B cell (primary cell): Measurements from ENCODE around the gene ARHGAP22. TPM values are rescaled to one million over a fixed set of nuclear protein-coding genes. Genes with fewer than 3 reads are reported as not detected.

Experiments used
- ATAC-seq: fragments of 200-7000 bp; cut with Tn5 transposase; one replicate; pipeline ENCODE4 v1.10.0; 2021; ENCODE audit warnings: low read depth, mild to moderate bottlenecking, moderate number of reproducible peaks, moderate library complexity
- CTCF ChIA-PET: fragments of 350-600 bp; sonication (Branson Sonifier 250); formaldehyde crosslinking; loops from one replicate; lab custom pipeline; 2021; ENCODE audit warnings: antibody characterized with exemption, inconsistent platforms; lab: Charles Lee
- POLR2A ChIA-PET: fragments of 350-600 bp; sonication (Branson Sonifier 250); formaldehyde crosslinking; loops from one replicate; lab custom pipeline; 2021; ENCODE audit warnings: antibody characterized with exemption; lab: Charles Lee
- DNase-seq: peaks from one replicate; pipeline ENCODE4 v3.0.0; 2013
- H2AFZ ChIP-seq: 2 replicates; pipeline ENCODE4 v1.6.1; 2012; ENCODE audit warnings: mild to moderate bottlenecking, low read depth, low read length; ENCODE audit not compliant: insufficient read depth, poor library complexity, severe bottlenecking
- H3K27ac ChIP-seq, 2 donors: 1 replicate in 1 of 2; 2 replicates in 1 of 2; pipeline ENCODE4 v1.5.1; 2012 to 2013; ENCODE audit warnings: low read length in 2 of 2, mild to moderate bottlenecking in 2 of 2, moderate library complexity in 1 of 2
- H3K27me3 ChIP-seq, 4 experiments: fragments of 200-600 bp in 1 of 4; sonication (generic) in 1 of 4; replicated peaks in 1 of 4; 1 replicate in 2 of 4; 2 replicates in 2 of 4; pipeline versions ENCODE4 v1.6.1 to v1.7.0; 2013 to 2016; ENCODE audit warnings: low read length in 3 of 4, mild to moderate bottlenecking in 2 of 4, mixed read lengths in 1 of 4, moderate library complexity in 1 of 4; ENCODE audit not compliant: insufficient read depth in 4 of 4, control insufficient read depth in 3 of 4; ENCODE audit errors: control extremely low read depth in 1 of 4
- H3K36me3 ChIP-seq, 2 experiments: replicated peaks in 1 of 2; 1 replicate in 1 of 2; 2 replicates in 1 of 2; pipeline versions ENCODE4 v1.6.1 to v1.7.1; 2013; ENCODE audit warnings: low read length in 1 of 2; ENCODE audit not compliant: insufficient read depth in 2 of 2, control insufficient read depth in 1 of 2; ENCODE audit errors: control extremely low read depth in 1 of 2, extremely low read depth in 1 of 2
- H3K4me1 ChIP-seq, 2 donors: fragments of 200-600 bp in 1 of 2; sonication (generic) in 1 of 2; 1 replicate in 1 of 2; 2 replicates in 1 of 2; pipeline versions ENCODE4 v1.5.1 to v1.6.1; 2013 to 2017; ENCODE audit warnings: low read length in 2 of 2; ENCODE audit not compliant: control insufficient read depth in 2 of 2, insufficient read depth in 2 of 2
- H3K4me2 ChIP-seq: replicated peaks from 2 replicates; pipeline ENCODE3; 2012; ENCODE audit warnings: mild to moderate bottlenecking, low read depth, low read length; ENCODE audit not compliant: poor library complexity, severe bottlenecking
- H3K4me3 ChIP-seq, 5 experiments: fragments of 200-600 bp in 1 of 5; sonication (generic) in 1 of 5; 1 replicate in 3 of 5; 2 replicates in 2 of 5; pipeline versions ENCODE4 v1.5.1 to v1.7.0; 2011 to 2016; ENCODE audit warnings: low read length in 4 of 5, mild to moderate bottlenecking in 4 of 5, low read depth in 2 of 5, control low read depth in 1 of 5, moderate library complexity in 1 of 5; ENCODE audit not compliant: insufficient read depth in 1 of 5; ENCODE audit errors: control extremely low read depth in 1 of 5, extremely low read depth in 1 of 5
- H3K79me2 ChIP-seq: fragments of 200-600 bp; sonication (generic); one replicate; pipeline ENCODE4 v1.6.0; 2016; ENCODE audit warnings: low read length; ENCODE audit not compliant: control insufficient read depth, insufficient read depth
- H3K9ac ChIP-seq: fragments of 200-600 bp; sonication (generic); 2 replicates; pipeline ENCODE4 v1.6.1; 2017; ENCODE audit warnings: mild to moderate bottlenecking, low read length, moderate library complexity
- H3K9me3 ChIP-seq, 3 donors: one replicate each; pipeline versions ENCODE4 v1.6.1 to v1.7.1; 2013; ENCODE audit warnings: low read length in 2 of 3; ENCODE audit not compliant: control insufficient read depth in 2 of 3, insufficient read depth in 1 of 3; ENCODE audit errors: control extremely low read depth in 1 of 3
- H4K20me1 ChIP-seq: 2 replicates; pipeline ENCODE4 v1.6.0; 2012; ENCODE audit warnings: mild to moderate bottlenecking, low read length; ENCODE audit not compliant: insufficient read depth, control insufficient read depth, poor library complexity, severe bottlenecking
- H3K27ac Mint-ChIP-seq: one replicate; pipeline ENCODE4 v1.8.0; 2021; ENCODE audit warnings: mixed read lengths
- H3K27me3 Mint-ChIP-seq: one replicate; pipeline ENCODE4 v1.8.0; 2021; ENCODE audit warnings: mixed read lengths
- H3K4me1 Mint-ChIP-seq: one replicate; pipeline ENCODE4 v1.8.0; 2021; ENCODE audit warnings: mixed read lengths
- H3K4me3 Mint-ChIP-seq: one replicate; pipeline ENCODE4 v1.8.0; 2021; ENCODE audit warnings: mixed read lengths
- H3K9me3 Mint-ChIP-seq: one replicate; pipeline ENCODE4 v1.8.0; 2022; ENCODE audit warnings: mixed read lengths; ENCODE audit not compliant: insufficient read depth
- EZH2 ChIP-seq: IDR thresholded peaks from 2 replicates; pipeline ENCODE4 v1.6.1; 2012; ENCODE audit warnings: borderline replicate concordance, low read depth, mild to moderate bottlenecking, moderate library complexity, low read length; ENCODE audit not compliant: insufficient read depth, poor library complexity, severe bottlenecking
- WGBS: methylation state at CpG from one replicate; pipeline ENCODE4 v1.1.5; 2013; ENCODE audit warnings: missing lambda C conversion rate; ENCODE audit not compliant: insufficient coverage; 5-methylcytosine and 5-hydroxymethylcytosine counted together
- intact Hi-C: fragments of 100-400 bp; cut with micrococcal nuclease; formaldehyde crosslinking; loops from one replicate; pipeline ENCODE4 v1.10.0; 2022
- polyA plus RNA-seq: library from polyadenylated mRNA; depleted of rRNA; stranded (reverse); fragments of >200 nt; gene quantifications from 2 replicates; pipeline ENCODE4 v1.2.3, GENCODE V29; 2012
- total RNA-seq, 2 donors: library from RNA; stranded (reverse); fragments of 120-200 nt in 1 of 2; gene quantifications; 1 replicate in 1 of 2; 2 replicates in 1 of 2; pipeline versions ENCODE4 v1.2.3 to v1.2.4, GENCODE V29; 2013 to 2022
- TF ChIP-seq, protein P1 (sequence below): fragments of 200-600 bp; IDR thresholded peaks from one replicate; pipeline ENCODE4 v1.8.0; 2022; ENCODE audit warnings: antibody characterized with exemption, mild to moderate bottlenecking

Gene ARHGAP22
- total and polyA plus RNA-seq, 2 donors (not counting 1 experiment from before 2014, with no cell fraction given) = 1.9 to 2.0 TPM

DNA sequence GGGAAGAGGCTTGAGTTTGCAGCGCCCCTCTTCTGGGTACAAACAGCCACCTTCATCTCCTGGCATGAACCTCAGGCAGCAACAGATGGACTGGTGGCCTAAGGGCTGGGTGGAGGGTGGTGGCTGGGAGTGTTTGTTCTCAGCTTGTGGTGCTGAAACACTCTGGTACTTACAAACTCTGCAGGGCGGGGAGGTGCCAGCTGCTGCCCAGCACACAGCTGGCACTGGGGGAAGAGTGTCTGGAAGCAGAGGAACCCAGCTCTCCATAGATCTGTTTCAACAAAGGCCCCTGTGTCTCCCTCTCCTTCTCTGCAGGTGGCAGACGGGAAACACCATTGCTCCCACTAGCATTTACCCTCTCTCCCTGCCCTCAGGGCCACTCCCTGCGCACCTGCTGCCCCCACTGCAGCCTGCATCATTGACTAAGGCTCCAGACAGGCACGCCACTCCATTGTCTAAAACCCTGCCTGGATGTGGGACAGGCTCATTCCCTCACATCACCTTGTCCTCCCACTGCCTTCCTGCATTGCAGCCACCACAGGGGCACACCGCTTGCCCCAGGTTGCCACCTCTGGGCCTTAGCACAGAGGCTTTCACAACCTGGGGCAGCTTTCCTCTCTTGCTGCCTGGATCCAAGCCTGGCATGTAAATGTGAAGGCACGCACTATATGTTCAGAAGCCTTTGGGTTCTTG lies 6.5 kb downstream of the ARHGAP22 start:
- peaks cover 3% of the 10 kb centered on the region for H3K4me1 Mint-ChIP-seq
- Histone ChIP-seq H3K27ac (no peak overlapping the region), H3K27me3 (peaks cover 0 to under 1% (median 0%) of the 10 kb centered on the region in 4 experiments), H2AFZ (no peak overlapping the region), H3K9ac (no peak overlapping the region), H3K4me2 (no peak overlapping the region), H3K79me2 (no peaks in the 10 kb centered on the region), H3K4me1 (peaks cover 0 to under 1% of the 10 kb centered on the region in 2 donors), H3K36me3 (no peaks in the 10 kb centered on the region), H4K20me1 (no peaks in the 10 kb centered on the region), H3K9me3 (no peaks in the 10 kb centered on the region), H3K4me3 (no peak overlapping the region)
- ChIA-PET POLR2A (interaction anchor here (0.6 kb wide), 1 partner anchor 20 kb away, joined by 3 read pairs; no protein-coding TSS in a partner anchor), CTCF (interaction anchor here (0.9 to 19.7 kb wide), 3 partner anchors 9 to 55 kb away, joined by 3 to 407 read pairs (median 7); no protein-coding TSS in a partner anchor)
- H3K9me3 Mint-ChIP-seq = no peaks in the 10 kb centered on the region
- no peak overlapping the region for H3K4me3 Mint-ChIP-seq
- WGBS = 98% methylated on average over 6 of the region's 7 CpGs
- H3K27me3 Mint-ChIP-seq = peaks cover 4% of the 10 kb centered on the region
- ATAC-seq = no peak
- no peak overlapping the region for H3K27ac Mint-ChIP-seq
- intact Hi-C loops = no loop called here
- no peak for DNase-seq
- TF ChIP-seq EZH2 = no peak
- TF ChIP-seq, protein P1, sequence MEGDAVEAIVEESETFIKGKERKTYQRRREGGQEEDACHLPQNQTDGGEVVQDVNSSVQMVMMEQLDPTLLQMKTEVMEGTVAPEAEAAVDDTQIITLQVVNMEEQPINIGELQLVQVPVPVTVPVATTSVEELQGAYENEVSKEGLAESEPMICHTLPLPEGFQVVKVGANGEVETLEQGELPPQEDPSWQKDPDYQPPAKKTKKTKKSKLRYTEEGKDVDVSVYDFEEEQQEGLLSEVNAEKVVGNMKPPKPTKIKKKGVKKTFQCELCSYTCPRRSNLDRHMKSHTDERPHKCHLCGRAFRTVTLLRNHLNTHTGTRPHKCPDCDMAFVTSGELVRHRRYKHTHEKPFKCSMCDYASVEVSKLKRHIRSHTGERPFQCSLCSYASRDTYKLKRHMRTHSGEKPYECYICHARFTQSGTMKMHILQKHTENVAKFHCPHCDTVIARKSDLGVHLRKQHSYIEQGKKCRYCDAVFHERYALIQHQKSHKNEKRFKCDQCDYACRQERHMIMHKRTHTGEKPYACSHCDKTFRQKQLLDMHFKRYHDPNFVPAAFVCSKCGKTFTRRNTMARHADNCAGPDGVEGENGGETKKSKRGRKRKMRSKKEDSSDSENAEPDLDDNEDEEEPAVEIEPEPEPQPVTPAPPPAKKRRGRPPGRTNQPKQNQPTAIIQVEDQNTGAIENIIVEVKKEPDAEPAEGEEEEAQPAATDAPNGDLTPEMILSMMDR = no peak

- no peak for ATAC-seq
- Mint-ChIP-seq H3K4me1 (no peaks in the 10 kb centered on the region), H3K9me3 (no peaks in the 10 kb centered on the region), H3K27me3 (peaks cover 4% of the 10 kb centered on the region), H3K4me3 (no peak overlapping the region), H3K27ac (no peak overlapping the region)
- intact Hi-C loops = no loop called here
- Histone ChIP-seq H3K79me2 (no peaks in the 10 kb centered on the region), H3K9ac (no peak overlapping the region), H3K27ac (no peak overlapping the region), H3K9me3 (no peaks in the 10 kb centered on the region), H3K27me3 (no peaks in the 10 kb centered on the region), H3K4me2 (no peak overlapping the region), H3K4me3 (no peak overlapping the region), H3K4me1 (no peaks in the 10 kb centered on the region), H4K20me1 (no peaks in the 10 kb centered on the region), H2AFZ (no peak overlapping the region), H3K36me3 (no peaks in the 10 kb centered on the region)
- CTCF ChIA-PET = interaction anchor here (2.8 to 19.7 kb wide), 2 partner anchors 12 to 58 kb away, joined by 30 to 407 read pairs; no protein-coding TSS in a partner anchor
- POLR2A ChIA-PET = no interaction called here
- TF ChIP-seq, protein P1 = no peak
- no peak for TF ChIP-seq EZH2
- no peak for DNase-seq
- no CpG with 5 or more reads among the region's 3 CpGs for WGBS
Observed at GRCh38 chr10:48595539-48595932, 9.3 kb downstream of the ARHGAP22 start.
